Muscle layer of duodenum (tissue), 2 donors: Measurements from ENCODE around the gene TFAP2A.

Experiments
- H3K27ac ChIP-seq: one replicate; pipeline ENCODE4 v1.7.0; 2013; ENCODE audit warnings: mild to moderate bottlenecking, low read length
- H3K27me3 ChIP-seq: one replicate; pipeline ENCODE4 v1.7.0; 2013; ENCODE audit warnings: low read depth, mild to moderate bottlenecking, control low read depth, low read length
- H3K36me3 ChIP-seq, 2 donors: one replicate each; pipeline ENCODE4 v1.7.0; 2013; ENCODE audit warnings: low read length in 2 of 2, control low read depth in 1 of 2, mild to moderate bottlenecking in 1 of 2; ENCODE audit not compliant: insufficient read depth in 2 of 2, control insufficient read depth in 1 of 2
- H3K4me1 ChIP-seq, 2 donors: one replicate each; pipeline ENCODE4 v1.7.0; 2013; ENCODE audit warnings: low read length in 2 of 2, mild to moderate bottlenecking in 2 of 2, control low read depth in 1 of 2, moderate library complexity in 1 of 2; ENCODE audit not compliant: insufficient read depth in 2 of 2, control insufficient read depth in 1 of 2
- H3K4me3 ChIP-seq, 2 donors: one replicate each; pipeline ENCODE4 v1.7.0; 2013; ENCODE audit warnings: low read length in 2 of 2, low read depth in 1 of 2, mild to moderate bottlenecking in 1 of 2
- H3K9me3 ChIP-seq, 2 donors: one replicate each; pipeline ENCODE4 v1.7.0; 2013; ENCODE audit warnings: low read length in 2 of 2, control low read depth in 1 of 2, mild to moderate bottlenecking in 1 of 2; ENCODE audit not compliant: control insufficient read depth in 1 of 2
- donor health status: healthy.

Gene TFAP2A

DNA sequence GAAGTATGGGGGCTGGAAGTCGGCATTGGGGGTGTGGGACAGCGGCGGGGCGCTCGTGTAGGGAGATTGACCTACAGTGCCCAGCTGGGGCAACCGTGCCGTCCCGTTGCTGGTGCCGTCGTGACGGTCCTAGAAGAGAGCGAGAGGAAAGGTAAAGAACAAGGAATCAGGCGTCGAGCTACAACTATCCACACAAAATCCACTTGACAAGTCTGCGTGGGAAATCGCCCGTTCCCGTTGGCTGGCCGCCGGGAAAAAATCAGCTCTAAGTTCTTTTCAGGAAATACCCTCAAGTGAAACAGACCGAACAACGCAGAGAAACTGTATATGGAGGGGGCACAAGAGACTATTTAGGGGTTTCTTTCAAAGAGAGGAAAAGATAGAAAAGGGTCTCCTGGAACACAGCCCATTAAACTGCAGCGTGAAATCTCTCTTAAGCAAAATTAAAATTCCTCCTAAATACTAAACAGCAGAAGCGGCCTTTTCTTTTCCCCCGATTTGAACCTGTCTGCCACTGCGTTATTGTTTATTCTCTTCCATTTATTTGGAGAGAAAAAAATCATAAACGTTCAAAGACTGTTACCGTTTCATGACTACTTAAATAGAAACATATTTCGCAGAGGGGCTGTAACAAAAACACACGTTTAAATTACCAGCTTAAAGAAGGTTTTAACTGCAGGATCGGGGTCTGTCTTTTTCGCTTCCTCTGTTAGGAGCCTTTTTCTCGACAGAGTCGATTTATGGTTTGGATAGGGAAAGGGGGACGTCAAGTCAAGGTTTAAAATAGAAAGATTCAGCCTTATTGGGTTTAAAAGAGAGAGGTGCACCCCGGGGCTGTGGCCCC is 4.4 kb downstream of the TFAP2A start:
- H3K4me1 ChIP-seq = peaks cover 8 to 40% of the 10 kb centered on the region in 2 donors
- no peaks in the 10 kb centered on the region for H3K9me3 ChIP-seq
- no peaks in the 10 kb centered on the region for H3K36me3 ChIP-seq
- H3K27me3 ChIP-seq = peaks cover 70% of the 10 kb centered on the region
- H3K27ac ChIP-seq = no peak overlapping the region
- peak overlapping the region in 1 of 2 donors; percentile 94 for H3K4me3 ChIP-seq

DNA sequence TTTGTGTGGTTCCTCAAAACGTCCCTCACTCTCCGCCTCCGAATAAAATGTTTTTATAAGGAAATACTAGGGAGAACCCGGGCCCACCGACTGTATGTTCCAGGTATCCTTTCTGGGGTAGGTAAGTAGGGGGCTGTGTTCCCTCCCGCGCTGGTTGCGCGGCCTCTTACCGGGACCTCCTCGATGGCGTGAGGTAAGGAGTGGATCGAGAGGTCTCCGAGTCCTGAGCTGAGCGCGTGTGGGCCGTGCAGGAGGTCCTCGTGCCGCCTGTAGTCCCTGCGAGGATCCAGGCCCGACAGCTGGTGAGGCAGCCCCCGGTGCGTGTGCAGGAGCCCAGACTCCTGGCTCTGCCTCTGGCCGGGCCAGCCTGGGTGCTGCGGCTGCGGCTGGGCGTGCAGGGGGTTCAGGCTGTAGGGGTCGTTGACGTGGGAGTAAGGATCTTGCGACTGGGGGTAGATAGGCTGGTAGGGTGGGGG is 5.1 kb downstream of the TFAP2A start:
- Histone ChIP-seq H3K4me1 (peaks cover 6 to 36% of the 10 kb centered on the region in 2 donors), H3K27me3 (peaks cover 63% of the 10 kb centered on the region), H3K4me3 (peak overlapping the region in 1 of 2 donors; percentile 94), H3K36me3 (no peaks in the 10 kb centered on the region), H3K27ac (no peak overlapping the region), H3K9me3 (no peaks in the 10 kb centered on the region)

DNA sequence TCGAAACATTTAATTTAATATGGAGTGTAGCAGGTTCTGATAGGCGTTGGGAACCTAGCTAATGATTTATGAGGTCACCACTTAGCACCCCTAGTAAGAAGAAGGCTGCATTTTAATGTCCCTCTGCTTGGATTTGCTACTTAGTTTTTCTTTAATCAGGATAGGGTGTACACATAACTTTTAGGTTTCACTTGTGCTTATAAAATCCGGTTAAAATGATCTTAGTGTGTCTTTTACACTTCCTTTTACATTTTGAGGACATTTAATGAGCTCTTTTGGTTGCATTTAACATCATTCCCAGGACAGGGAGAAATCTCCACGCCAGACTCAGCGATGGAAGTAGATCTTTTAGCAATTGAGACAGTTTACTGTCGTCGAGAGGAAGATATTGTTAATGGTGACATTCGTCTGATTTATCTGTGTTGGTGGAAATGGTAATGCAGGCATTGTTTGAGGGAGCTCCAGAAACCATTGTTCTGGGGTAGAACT is 5.6 kb downstream of the TFAP2A start:
- Histone ChIP-seq H3K4me3 (no peak overlapping the region), H3K4me1 (peaks cover 6 to 35% of the 10 kb centered on the region in 2 donors), H3K36me3 (no peaks in the 10 kb centered on the region), H3K27ac (no peak overlapping the region), H3K27me3 (peaks cover 58% of the 10 kb centered on the region), H3K9me3 (no peaks in the 10 kb centered on the region)

DNA sequence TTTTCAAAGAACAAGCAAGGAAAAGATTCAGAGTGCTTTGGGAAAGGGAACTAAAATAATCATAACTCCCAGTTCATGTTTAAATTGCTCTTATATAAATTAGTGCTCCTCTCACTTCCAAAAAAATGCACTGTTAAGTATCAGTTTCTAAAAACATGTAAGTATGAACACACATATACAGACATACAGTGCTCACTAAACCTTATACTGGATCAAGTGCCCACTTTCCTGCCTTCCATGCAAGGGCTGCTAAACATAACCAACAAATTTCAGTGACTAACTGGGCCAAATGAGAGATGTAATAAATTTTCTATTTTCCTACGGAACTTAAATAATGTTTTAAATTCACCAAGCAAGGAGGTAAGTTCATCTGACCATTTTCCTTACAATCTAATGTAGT is 6.4 kb downstream of the TFAP2A start:
- H3K36me3 ChIP-seq = no peaks in the 10 kb centered on the region
- H3K27me3 ChIP-seq = peaks cover 50% of the 10 kb centered on the region
- H3K4me1 ChIP-seq = peaks cover 10 to 32% of the 10 kb centered on the region in 2 donors
- H3K9me3 ChIP-seq = no peaks in the 10 kb centered on the region
- H3K4me3 ChIP-seq = no peak overlapping the region
- no peak overlapping the region for H3K27ac ChIP-seq

DNA sequence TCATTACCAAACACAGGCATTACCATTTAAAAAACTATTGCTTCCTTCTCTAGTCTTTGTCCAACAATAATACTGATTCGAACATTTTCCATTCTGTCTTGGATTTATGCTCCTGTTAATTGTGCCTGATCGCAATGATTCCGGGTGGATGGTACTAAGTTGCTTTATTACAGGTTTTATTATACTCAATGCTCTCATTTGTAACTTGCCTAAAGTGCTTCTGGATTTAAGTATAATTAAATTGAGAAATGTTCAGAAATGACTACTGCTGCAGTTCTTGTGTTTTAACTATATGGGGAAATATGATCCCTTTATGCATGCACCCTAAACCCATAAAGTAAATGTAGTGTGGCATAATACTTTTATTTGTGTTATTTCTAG is 7.2 kb downstream of the TFAP2A start:
- Histone ChIP-seq H3K27ac (no peak overlapping the region), H3K36me3 (no peaks in the 10 kb centered on the region), H3K9me3 (no peaks in the 10 kb centered on the region), H3K4me1 (peaks cover 9 to 29% of the 10 kb centered on the region in 2 donors), H3K4me3 (no peak overlapping the region), H3K27me3 (peaks cover 46% of the 10 kb centered on the region)

DNA sequence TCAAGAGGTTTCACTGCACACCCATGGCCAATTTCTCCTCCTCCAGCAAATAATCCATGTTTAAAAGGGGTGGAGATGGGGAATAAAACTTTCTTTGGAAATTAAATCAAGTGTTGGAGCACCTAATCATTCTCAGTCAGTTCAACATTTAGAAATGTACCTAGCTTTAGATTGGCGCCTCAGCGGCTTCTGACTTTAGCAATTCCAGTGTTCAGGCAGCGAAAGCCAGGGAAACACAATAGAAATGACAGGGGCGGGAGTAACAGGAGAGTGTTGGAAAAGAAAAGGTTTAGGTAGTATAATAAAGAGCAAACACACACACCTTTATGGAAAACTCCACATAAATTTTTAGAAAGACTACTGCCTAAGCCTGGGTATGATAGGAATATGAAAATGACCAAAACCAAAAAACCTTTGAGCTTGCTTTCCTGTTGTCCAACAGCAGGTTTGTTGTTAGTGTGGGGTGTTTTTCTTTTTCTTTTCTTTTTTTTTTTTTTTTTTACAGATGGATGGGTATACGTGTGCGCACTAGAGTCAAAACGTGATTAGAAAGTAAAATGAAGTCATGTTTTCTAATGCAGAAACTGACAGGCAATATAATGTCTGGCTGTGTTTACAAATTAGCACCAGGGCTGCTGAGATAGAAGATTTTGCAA is 7.7 kb downstream of the TFAP2A start:
- H3K4me1 ChIP-seq = peaks cover 9 to 29% of the 10 kb centered on the region in 2 donors
- H3K9me3 ChIP-seq = no peaks in the 10 kb centered on the region
- H3K27me3 ChIP-seq = peaks cover 51% of the 10 kb centered on the region
- H3K36me3 ChIP-seq = no peaks in the 10 kb centered on the region
- no peak overlapping the region for H3K4me3 ChIP-seq
- no peak overlapping the region for H3K27ac ChIP-seq

DNA sequence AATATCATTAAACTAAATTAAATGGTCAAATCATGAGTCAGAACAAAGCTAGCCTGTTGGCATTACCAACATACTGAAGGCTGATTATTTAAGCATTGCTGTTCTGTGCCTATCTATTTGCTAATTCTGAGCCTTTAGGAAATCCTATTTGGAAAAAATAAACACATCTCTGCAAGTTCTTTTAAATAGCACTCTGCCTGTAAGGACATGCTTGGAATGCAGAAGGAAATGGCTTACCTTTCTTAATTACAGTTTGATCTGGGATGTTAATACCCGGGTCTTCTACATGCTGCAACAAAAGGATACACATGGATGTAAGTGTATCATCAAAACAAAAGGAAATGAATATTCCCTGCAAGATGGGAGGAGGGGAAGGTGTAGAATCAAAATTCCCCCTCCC is 8.3 kb downstream of the TFAP2A start:
- Histone ChIP-seq H3K9me3 (no peaks in the 10 kb centered on the region), H3K4me3 (no peak overlapping the region), H3K27ac (no peak overlapping the region), H3K36me3 (no peaks in the 10 kb centered on the region), H3K4me1 (peaks cover 9 to 23% of the 10 kb centered on the region in 2 donors), H3K27me3 (peaks cover 50% of the 10 kb centered on the region)

DNA sequence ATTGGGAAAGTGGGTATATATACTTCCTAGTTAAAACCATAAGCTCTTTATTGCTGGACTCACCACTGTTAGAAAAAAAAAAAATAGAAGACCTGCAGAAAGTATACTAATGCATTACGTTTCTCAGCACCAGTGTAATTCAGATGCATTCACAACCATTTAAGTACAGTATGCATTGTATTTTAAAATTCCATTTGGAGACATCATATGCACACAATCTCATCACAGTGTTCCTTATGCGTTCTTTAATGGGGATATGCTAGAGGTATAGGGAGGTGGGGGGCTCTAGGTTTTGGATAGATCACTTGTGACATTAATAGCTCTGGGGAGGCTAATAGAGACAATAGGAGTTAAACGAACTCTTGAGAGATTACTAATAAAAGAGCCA is 9.4 kb downstream of the TFAP2A start:
- Histone ChIP-seq H3K36me3 (no peaks in the 10 kb centered on the region), H3K4me3 (no peak overlapping the region), H3K9me3 (no peaks in the 10 kb centered on the region), H3K27ac (no peak overlapping the region), H3K27me3 (peaks cover 46% of the 10 kb centered on the region), H3K4me1 (peaks cover 9 to 17% of the 10 kb centered on the region in 2 donors)

DNA sequence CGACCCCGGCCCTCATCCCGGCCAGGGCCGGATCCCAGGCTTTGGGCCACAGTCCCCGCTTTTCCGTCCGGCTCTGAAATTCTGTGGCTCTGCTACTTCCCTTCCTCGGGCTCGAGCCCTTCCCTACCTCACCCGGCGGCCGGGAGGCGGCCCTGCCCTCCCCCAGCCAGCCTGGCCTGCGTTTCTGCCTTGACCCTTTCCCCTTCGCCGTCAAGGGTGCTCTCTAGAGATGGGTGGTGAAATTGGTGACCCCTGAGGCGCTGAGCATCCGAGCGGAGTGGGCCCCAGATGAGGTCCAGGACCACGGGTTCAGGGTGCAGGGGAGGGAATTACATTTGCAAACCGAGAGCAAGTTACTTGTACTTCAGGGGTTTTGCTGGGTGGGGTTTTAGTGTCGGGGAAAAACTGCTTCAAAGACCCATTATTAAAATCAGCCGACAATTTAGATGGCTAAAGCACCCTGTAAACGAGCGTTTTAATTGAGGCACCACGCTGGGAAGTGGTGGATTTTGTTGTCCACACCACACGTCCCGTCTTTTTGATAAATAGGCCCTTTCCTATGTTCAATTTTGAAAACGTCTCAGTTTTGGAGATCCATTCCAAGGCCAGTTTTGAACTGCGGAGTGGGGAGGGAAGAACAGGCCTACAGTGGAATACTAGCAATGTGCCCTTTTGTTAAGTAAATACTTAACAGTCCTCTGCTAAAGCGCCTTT is 9.9 kb downstream of the TFAP2A start:
- Histone ChIP-seq H3K4me3 (peak overlapping the region; percentile 49 to 84), H3K27me3 (peaks cover 40% of the 10 kb centered on the region), H3K27ac (no peak overlapping the region)

DNA sequence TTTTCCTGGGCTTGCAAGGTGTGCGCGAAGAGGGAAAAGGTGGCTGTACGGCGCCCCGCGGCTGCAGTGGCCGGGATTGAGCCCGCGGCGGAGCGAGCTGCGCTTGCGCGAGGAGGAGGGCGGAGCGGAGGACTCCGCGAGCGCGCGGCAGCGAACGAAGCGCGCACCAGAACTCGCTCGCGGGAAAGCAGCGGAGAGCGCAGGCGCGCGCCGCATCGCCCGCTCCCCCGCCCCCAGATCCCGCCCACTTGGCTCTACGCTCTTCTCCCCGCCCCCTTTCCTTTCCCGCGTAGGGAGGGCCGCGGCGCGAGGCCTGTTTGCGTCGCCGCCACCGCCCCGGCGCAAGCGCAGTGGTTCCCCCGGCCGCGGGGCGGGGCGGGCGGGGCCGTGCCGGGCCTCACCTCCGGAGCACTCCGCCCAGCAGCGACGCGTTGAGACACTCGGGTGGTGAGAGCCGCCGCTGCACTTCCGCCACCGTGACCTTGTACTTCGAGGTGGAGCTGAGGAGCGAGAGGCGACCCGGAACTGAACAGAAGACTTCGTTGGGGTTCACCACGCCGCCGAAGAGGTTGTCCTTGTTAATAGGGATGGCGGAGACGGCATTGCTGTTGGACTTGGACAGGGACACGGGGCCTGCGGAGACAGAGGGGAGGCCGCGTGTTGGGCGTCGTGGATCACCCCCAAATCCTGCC is 10.6 kb downstream of the TFAP2A start:
- H3K4me1 ChIP-seq = peaks cover 9 to 17% of the 10 kb centered on the region in 2 donors
- H3K27ac ChIP-seq = no peak overlapping the region
- H3K9me3 ChIP-seq = no peaks in the 10 kb centered on the region
- H3K27me3 ChIP-seq = peaks cover 33% of the 10 kb centered on the region
- no peaks in the 10 kb centered on the region for H3K36me3 ChIP-seq
- H3K4me3 ChIP-seq = peak overlapping the region; percentile 84 to 89

More for the DNA sequence above, 9.9 kb downstream of the TFAP2A start:
- Histone ChIP-seq H3K4me1 (peaks cover 9 to 17% of the 10 kb centered on the region in 2 donors), H3K9me3 (no peaks in the 10 kb centered on the region), H3K36me3 (no peaks in the 10 kb centered on the region)
